ENCODE measurements around the gene GFI1B.
"Not testable (repeated sequence)": the region's sequence is repeated elsewhere in the genome, so short reads cannot be mapped to it uniquely, and the experiment has no call there.

Gene GFI1B

GRCh38 chr9:132967908-132968307, 10.6 kb upstream of the GFI1B start:
- in situ Hi-C loops (cut with MboI; ENCODE audit: low sequenced_read_pairs) = not testable (repeated sequence)

DNA sequence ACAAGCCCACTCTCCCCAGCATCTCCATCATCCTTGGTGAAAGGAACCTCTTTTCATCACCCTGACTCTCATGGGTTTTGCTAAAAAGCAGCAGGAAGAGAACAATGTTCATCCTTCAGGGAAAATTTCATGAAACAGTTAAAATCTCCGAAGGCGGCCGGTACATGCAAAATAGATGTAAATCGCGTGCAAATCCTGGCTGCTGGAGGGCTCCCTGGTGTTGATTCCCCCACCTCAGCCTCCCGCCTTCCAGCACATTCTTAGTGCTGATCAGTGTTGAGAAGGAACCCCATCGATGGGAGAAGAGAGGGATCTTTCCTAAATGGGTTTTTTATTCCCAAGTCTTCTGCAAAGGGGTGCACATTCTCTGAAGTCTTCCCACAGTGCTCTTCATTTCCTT, 8.7 kb upstream of the GFI1B start:
- in situ Hi-C loops (cut with MboI; ENCODE audit: low sequenced_read_pairs) = no loop called here

DNA sequence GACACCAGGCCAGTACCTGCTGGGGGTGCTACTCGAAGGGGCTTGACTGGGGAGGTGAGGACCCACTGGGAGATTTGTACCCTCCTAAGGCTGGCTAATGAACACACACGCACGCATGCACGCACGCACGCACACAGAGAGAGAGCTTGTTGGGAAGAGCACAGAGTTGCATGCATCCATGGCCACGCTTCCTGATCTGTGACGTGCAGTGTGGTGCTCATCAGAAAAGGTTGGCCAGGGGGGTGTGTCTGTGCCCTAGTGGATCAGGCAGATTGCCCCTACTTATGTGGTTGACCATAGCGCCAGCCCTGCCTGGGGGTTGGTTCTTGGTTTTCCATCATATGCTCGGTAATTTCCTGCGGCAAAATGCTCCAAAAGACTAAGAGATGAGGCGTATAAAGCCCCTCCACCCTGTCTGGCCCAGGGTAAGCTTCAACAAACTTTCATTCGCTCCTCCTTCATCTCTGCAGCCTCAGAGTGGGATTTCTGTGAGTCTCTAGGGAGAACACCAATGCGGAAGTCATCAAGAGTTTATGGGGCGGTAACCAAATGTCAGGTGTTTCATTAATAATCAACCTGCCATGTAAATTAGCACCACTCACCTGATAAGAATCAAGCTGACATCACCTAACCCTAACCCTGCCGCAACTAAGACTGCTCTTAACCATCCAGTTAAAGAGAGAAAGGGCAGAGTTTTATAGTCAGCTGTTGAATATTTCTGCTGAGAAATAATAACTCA, 8.0 kb upstream of the GFI1B start:
- in situ Hi-C loops (cut with MboI; ENCODE audit: low sequenced_read_pairs) = no loop called here

GRCh38 chr9:132973166-132973565, 5.3 kb upstream of the GFI1B start:
- in situ Hi-C loops (cut with MboI; ENCODE audit: low sequenced_read_pairs) = no loop called here

- in situ Hi-C loops (cut with MboI; ENCODE audit: low sequenced_read_pairs) = no loop called here
Measured at GRCh38 chr9:132973713-132974112, 4.8 kb upstream of the GFI1B start.

DNA sequence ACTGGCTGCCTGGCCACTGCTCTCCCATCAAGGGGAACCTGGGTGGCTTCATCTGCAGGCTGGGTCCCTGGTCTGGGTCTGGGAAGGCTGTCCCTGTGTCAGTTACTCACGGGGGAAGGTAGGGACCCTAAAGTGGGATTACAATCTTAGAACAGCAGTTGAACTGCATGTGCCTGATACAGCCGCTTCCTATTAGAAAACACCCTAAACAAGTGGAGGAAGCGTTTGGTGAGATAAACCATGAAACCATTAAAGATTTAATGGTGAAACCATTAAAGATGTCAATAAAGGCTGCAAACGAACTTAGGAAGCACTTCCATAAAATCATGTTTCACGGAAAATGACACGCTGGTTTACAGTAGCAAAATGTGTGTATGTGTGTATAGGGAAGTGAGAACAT, 2.5 kb upstream of the GFI1B start:
- in situ Hi-C loops (cut with MboI; ENCODE audit: low sequenced_read_pairs) = no loop called here

- in situ Hi-C loops (cut with MboI; ENCODE audit: low sequenced_read_pairs) = no loop called here
Measured at GRCh38 chr9:132976571-132976970, 1.9 kb upstream of the GFI1B start.

DNA sequence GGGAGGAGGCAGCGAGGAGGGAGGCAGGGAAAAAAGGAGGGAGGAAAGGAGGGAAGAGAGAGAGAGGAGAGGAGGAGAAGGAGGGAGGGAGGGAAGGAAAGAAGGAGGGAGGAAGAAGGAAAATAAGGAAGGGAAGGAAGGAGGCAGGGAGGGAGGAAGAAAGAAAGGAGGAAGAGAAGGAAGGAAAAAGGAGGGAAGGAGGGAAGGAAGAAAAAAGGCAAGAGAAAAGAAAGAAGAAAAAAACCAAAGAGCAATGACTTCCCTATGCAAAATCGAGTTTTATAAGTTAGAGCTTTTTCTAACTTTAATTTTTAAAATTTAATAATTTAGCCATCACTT, 413 bp upstream of the GFI1B start:
- in situ Hi-C loops (cut with MboI; ENCODE audit: low sequenced_read_pairs) = no loop called here

- in situ Hi-C loops (cut with MboI; ENCODE audit: low sequenced_read_pairs) = no loop called here
Measured at GRCh38 chr9:132980157-132980556, 1.7 kb downstream of the GFI1B start.

DNA sequence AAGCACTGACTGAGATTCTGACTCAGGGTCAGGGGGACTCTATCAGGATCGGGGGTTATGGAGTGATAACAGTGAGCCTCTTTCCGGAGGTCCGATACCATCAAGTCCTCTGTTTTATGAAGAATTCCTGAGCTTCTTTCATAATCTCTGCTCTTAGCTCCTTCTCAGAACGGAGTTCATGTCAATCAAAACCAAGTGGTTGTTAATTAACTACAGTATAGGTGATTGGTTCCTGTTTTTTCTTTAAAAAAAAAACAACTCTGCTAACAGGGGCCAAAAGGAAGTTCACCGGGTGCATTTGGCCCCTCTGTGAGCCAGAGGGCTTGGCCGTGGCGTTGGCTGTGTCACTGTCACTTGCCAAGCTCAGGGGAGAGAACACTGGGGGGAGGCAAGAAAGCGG, 4.0 kb downstream of the GFI1B start:
- in situ Hi-C loops (cut with MboI; ENCODE audit: low sequenced_read_pairs) = no loop called here

- in situ Hi-C loops (cut with MboI; ENCODE audit: low sequenced_read_pairs) = no loop called here
Measured at GRCh38 chr9:132983491-132984201, 5.2 kb downstream of the GFI1B start.

- in situ Hi-C loops (cut with MboI; ENCODE audit: low sequenced_read_pairs) = no loop called here
Measured at GRCh38 chr9:132984202-132985070, 5.9 kb downstream of the GFI1B start.

DNA sequence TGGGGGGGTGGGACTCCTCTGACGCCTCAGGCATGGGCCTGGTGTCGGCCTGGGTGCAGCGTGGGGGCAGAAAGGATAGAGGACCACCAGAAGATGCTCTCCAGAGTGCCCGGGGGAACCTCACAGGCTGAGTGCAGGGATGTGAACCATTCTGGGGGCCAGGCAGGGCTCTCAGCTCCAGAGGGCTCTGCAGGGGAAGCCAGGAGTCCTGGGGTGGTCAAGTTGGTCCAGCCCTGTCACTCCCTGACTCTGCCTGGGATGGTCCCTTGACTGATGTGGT, 6.5 kb downstream of the GFI1B start:
- in situ Hi-C loops (cut with MboI; ENCODE audit: low sequenced_read_pairs) = no loop called here

GRCh38 chr9:132985489-132985888, 7.0 kb downstream of the GFI1B start:
- in situ Hi-C loops (cut with MboI; ENCODE audit: low sequenced_read_pairs) = no loop called here

DNA sequence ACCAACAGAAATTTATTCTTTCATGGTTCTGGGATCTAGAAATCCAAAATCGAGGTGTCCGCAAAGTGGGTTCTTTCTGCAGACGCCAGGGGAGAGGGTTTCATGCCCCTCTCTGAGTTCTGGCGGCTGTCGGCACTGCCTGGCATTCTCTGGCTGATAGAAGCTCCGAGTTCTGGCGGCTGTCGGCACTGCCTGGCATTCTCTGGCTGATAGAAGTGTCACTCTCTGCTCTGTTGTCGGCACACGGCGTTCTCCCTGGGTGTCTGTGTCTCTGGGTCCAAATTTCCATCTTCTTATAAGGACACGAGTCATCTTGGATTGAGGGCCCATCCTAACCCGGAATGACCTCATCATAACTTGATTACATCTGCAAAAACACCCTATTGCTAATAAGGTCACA, 7.6 kb downstream of the GFI1B start:
- in situ Hi-C loops (cut with MboI; ENCODE audit: low sequenced_read_pairs) = no loop called here

- in situ Hi-C loops (cut with MboI; ENCODE audit: low sequenced_read_pairs) = no loop called here
Measured at GRCh38 chr9:132986640-132987620, 8.4 kb downstream of the GFI1B start.

DNA sequence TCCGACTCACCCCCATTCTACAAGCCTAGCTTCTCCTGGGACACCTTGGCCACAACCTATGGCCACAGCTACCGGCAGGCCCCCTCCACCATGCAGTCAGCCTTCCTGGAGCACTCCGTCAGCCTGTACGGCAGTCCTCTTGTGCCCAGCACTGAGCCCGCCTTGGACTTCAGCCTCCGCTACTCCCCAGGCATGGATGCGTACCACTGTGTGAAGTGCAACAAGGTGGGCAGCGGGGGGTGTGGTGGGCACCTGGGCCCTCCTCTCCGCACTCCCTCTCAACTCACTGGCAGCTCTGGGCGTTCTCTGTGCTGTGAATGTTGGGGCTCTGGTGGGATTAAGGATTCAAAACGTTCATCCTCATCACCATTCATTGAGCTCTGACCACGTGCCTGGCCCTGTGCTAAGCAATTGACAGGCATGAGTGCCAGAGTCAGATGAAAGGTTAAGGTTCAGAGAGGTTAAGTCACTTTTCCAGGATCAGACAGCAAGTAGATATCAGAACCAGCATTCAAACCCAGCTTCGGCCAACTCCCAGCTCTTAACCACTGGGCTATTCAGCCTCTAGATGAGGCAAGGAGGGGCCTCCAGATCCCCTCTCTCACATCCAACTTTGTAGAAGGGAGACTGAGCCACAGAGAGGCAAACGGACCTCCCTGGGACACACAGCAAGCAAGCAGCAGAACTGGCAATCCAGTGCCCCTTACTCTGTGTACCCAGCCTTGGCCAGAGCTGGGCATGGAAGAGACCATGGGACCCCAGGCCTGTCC, 9.9 kb downstream of the GFI1B start:
- in situ Hi-C loops (cut with MboI; ENCODE audit: low sequenced_read_pairs) = no loop called here

- in situ Hi-C loops (cut with MboI; ENCODE audit: low sequenced_read_pairs) = no loop called here
Measured at GRCh38 chr9:132989014-132989310, 10.5 kb downstream of the GFI1B start.

DNA sequence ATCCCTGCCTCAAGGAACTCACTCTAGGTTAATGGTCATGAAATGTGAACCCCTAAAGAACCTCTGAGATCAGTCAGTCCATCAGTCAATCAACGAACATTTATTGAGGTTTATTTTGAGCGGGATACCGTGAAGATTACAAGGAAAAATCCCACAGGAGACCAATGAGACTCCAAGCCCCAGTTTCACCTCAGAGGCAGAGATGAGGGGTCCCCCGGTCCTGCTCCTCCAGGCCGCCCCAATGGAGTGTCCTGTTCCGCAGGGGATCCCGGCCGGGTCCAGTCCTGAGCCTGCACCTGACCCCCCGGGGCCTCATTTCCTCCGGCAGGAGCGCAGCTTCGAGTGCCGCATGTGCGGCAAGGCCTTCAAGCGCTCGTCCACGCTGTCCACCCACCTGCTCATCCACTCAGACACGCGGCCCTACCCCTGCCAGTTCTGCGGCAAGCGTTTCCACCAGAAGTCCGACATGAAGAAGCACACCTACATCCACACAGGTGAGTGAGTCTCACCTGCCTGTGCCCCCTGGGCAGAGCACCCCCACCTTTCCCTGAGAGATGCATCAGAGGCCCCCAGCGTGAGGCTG, 11.0 kb downstream of the GFI1B start:
- in situ Hi-C loops (cut with MboI; ENCODE audit: low sequenced_read_pairs) = no loop called here

- in situ Hi-C loops (cut with MboI; ENCODE audit: low sequenced_read_pairs) = not testable (repeated sequence)
Measured at GRCh38 chr9:132989998-132990557, 11.6 kb downstream of the GFI1B start.

Measured in HL-60/S4 (cell line).